Transverse colon (tissue), 3 donors: Measurements from ENCODE around the gene SH3PXD2B.

ENCODE experiments used
- CTCF ChIP-seq, 5 experiments: fragments of 200-600 bp in 3 of 5; fragments of 450-650 bp in 2 of 5; sonication (generic) in 3 of 5; IDR thresholded peaks; 1 replicate in 2 of 5; 2 replicates in 3 of 5; pipeline ENCODE4 v1.5.1; 2016 to 2017; ENCODE audit warnings: antibody characterized with exemption in 5 of 5, inconsistent platforms in 3 of 5, mild to moderate bottlenecking in 2 of 5, moderate library complexity in 1 of 5
- EP300 ChIP-seq: sonication (generic); formaldehyde crosslinking; IDR thresholded peaks from one replicate; pipeline ENCODE4 v1.6.1; 2017; ENCODE audit warnings: antibody characterized with exemption, low read depth
- POLR2A ChIP-seq: fragments of 450-650 bp; IDR thresholded peaks from one replicate; pipeline ENCODE4 v1.6.1; 2016; ENCODE audit warnings: antibody characterized with exemption, mild to moderate bottlenecking, moderate library complexity

- TF ChIP-seq CTCF (IDR thresholded peaks at IDR 0.05), result no peak
- no peak for TF ChIP-seq POLR2A
- no peak for TF ChIP-seq EP300
Measured at GRCh38 chr5:172427202-172427601, 27.1 kb downstream of the SH3PXD2B start.
